NCI-H187 treated with DMSO at 0.1 percent for 48 hours (cell line): ENCODE data around the gene HAX1.
"Not testable (repeated sequence)": the region's sequence is repeated elsewhere in the genome, so short reads cannot be mapped to it uniquely, and the experiment has no call there.

Source experiments
- DNase-seq: peaks from one replicate; lab custom pipeline; 2025; lab: John Stamatoyannopoulos, UW

The HAX1 gene

DNA sequence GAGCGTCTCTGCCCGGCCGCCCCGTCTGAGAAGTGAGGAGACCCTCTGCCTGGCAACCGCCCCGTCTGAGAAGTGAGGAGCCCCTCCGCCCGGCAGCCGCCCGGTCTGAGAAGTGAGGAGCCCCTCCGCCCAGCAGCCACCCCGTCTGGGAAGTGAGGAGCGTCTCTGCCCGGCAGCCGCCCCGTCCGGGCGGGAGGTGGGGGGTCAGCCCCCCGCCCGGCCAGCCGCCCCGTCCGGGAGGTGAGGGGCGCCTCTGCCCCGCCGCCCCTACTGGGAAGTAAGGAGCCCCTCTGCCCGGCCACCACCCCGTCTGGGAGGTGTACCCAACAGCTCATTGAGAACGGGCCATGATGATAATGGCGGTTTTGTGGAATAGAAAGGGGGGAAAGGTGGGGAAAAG lies 15.2 kb downstream of the HAX1 start:
- not testable (repeated sequence) for DNase-seq

DNA sequence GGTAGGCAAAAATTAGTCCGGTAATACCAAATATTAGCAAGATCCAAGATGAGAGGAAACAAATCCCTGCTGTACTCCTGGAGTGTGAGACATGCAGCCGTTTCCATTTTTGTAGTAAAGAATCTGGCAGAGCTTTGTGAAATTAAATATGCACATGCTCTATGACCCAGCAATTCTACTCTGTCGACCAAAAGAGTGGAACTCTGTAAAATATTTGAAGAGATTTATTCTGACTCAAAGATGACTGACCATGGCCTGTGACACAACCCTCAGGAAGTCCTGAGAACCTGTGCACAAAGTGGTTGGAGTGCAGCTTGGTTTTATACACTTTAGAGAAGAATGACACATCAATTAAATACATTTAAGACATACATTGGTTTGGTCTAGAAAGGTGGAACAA lies 16.2 kb downstream of the HAX1 start:
- no peak for DNase-seq

DNA sequence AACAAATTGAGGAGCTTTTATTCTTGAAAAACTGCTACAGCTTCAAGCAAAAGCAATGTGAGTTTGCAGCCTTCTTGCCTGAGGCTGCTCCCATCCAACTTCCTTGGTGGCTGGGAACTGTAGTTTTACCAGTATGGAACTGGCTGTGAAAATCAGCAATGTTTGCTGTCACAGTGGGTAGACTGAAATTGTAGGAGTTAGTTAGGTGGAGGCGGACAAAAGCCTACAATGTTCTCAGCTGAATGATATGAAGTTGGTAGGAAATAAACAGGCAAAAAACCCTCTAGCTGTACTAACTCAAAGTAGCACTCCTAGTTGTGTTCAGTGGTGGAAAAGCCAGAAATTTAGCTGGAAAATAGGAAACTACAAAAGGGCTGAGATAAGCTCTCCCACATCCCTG lies 18.5 kb downstream of the HAX1 start:
- DNase-seq = no peak

DNA sequence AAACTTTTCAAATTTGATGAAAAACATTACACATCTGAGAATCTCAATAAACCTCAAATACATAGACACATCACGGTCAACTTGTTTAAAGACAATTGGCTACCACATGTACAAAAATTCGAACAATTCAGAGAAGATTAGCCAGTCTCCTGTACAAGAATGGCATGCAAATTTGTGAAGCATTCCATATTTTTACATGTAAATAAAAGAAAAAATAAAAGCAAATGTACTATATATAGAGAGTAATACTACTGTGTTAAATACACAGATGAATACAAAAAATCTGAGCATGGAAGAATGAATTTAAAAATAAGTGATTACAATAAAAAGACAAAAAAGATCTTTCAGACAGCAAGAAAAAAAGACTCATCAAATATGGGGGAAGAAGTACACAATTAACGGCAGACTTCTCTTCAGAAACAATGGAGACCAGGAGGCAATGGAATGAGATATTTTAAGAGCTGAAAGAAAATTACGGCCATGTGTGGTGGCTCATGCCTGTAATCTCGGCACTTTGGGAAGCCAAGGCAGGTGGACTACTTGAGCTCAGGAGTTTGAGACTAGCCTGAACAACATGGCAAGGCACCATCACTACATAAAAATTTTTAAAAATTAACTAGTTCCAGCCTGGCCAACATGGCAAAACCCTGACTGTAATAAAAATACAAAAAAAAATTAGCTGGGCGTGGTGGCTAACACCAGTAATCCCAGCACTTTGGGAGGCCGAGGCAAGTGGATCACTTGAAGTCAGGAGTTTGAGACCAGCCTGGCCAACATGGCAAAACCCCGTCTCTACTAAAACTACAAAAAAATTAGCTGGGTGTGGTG lies 23.2 kb downstream of the HAX1 start:
- DNase-seq = no peak

DNA sequence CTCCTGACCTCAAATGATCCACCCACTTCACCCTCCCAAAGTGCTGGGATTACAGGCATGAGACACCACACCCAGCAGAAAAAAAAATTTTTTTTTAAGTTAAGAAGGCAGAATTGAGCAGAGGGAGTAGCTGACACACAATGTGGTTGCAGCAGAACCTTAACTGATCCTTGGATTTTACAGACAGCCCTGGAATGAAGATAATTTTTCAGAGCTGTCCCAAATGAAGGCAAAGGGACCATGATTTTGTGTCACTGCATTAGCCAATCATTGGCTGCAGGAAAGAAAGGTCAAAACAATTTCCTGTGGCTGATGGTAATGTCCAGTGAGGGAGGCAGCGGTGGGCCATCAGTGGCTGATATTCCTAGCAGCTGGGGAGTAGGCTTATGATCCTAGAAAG lies 29.2 kb downstream of the HAX1 start:
- DNase-seq = no peak

DNA sequence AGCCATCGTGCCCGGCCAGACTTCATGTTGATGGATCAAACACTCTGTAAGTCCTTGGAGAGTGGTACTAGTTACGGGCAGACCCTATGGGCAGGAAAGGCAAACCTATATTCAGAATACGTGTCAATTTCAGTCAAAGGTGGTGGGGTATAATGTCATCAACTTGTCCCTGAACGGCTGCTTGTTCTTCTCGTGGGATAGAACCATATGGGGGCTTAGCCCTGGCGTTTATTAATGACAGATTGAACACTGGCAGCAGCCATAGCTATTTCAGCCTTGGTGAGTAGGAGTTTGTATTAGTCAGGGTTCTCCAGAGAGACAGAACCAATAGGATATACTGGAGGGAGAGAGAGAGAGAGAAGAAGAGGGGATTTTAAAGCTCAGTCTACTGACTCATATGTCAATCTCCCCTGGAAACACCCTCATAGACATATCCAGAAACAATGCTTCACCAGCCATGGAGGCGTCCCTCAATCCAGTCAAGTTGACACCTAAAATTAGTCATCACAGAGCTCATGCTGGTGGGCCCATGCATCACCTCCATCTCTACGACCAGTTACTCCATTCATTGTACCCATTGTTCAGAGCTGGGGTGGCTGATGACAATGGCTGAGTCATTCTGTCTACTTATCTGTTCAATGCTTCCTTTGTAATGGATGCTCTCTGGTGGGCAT lies 32.4 kb downstream of the HAX1 start:
- DNase-seq = no peak

DNA sequence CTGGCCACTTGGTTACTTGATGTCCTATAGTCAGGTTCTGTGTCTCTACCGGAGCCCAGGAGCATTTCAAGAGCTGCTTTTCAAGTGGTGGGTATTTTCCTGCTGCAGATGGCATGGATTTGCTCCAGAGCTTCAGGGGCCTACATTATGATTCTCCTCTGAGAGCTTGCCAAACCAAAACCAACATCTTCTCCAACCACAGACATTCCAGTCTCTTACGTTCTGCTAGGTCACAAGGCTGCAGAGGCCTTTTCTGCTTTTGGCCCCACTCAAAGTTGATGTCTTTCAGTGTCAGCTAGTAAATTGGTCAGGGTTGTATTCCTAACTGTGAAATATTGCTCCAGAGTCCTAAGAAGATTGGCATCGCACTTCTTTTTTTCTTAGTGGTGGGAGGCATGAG lies 33.7 kb downstream of the HAX1 start:
- DNase-seq = no peak

DNA sequence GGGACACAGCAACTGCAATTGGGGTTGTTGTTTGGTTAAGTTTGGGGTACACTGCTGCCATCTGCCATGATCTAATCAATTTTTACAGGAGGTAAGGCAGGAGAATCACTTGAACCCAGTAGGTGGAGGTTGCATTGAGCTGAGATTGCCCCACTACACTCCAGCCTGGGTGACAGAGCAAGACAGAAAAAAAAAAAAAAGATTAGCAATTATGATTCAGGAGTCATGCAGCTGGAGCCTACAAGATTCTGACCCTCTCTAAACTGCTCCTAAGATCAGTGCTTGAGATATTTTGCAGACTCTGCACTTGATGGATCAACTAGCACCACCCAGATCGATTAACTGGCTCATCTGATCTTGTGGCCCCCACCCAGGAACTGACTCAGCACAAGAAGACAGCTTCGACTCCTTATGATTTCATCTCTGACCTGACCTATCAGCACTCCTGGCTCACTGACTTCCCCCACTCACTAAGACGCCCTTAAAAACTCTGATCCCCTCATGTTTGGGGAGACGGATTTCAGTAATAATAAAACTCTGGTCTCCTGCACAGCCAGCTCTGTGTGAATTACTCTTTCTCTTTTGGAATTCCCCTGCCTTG lies 35.3 kb downstream of the HAX1 start:
- not testable (repeated sequence) for DNase-seq

DNA sequence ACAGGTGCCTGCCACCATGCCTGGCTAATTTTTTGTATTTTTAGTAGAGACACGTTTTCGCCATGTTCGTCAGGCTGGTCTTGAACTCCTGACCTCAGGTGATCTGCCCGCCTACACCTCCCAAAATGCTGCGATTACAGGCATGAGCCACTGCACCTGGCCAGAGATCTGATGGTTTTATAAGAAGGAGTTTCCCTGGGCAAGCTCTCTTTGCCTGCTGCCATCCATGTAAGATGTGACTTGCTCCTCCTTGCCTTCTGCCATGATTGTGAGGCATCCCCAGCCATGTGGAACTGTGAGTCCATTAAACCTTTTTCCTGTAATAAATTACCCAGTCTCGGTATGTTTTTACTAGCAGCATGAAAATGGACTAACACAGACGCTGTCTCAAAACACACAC lies 36.7 kb downstream of the HAX1 start:
- not testable (repeated sequence) for DNase-seq

DNA sequence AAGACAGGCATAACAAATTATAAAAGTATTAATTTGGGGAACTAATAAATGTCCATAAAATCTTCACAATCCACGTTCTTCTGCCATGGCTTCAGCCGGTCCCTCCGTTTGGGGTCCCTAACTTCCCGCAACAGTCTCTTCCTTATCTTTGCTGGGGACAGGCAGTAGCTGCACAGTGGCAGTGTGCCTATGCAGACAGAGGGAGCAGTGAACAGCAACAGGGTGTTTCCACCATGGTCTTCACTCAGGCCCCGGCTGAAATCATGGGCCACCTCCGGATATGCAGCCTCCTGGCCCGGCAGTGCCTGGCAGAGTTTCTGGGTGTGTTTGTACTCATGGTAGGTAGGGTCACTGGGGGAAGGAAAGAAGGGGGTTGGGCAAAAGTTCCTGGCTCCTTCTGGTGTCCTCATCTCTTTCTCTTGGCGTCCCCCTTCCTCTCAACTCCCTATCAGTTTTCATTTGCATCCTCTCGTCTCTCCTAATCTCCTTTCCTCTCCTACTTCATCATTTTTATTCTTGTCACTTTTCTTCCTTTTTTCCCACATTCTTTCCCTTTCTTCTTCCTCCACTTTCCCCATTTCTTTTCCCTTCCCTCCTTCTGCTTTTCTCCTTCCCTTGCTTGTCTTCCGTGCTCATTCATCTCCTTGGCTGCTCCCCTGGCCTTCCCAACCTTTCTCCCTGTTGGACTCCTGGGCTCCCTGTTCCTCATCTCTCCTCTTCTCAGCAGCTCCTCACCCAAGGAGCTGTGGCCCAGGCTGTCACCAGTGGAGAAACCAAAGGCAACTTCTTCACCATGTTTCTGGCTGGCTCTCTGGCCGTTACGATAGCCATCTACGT lies 40.0 kb downstream of the HAX1 start:
- DNase-seq = not testable (repeated sequence)

DNA sequence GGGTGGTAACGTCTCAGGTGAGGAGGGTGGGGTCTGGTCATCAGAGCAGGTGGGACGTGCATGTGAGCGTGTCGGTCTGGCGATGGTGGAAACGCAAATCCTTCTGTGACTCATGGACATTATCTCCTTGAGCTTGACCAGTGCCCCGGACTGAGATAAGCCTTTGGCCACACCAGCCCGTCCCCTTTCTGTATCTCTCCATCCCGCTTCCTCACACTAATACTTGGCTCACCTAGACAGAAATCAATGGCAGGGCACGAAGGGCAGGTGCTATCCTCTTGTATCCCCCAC lies 40.6 kb downstream of the HAX1 start:
- DNase-seq = no peak

DNA sequence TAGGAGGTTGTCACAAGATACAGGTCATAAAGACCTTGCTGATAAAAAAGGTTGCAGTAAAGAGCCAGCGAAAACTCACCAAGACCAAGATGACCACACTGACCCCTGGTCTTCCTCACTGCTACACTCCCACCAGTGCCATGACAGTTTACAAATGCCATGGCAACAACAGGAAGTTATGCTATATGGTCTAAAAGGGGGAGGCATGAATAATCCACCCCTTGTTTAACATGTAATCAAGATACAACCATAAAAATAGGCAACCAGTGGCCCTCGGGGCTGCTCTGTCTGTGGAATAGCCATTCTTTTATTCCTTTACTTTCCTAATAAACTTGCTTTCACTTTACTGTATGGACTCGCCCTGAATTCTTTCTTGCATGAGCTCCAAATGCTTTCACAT lies 41.8 kb downstream of the HAX1 start:
- DNase-seq = not testable (repeated sequence)

DNA sequence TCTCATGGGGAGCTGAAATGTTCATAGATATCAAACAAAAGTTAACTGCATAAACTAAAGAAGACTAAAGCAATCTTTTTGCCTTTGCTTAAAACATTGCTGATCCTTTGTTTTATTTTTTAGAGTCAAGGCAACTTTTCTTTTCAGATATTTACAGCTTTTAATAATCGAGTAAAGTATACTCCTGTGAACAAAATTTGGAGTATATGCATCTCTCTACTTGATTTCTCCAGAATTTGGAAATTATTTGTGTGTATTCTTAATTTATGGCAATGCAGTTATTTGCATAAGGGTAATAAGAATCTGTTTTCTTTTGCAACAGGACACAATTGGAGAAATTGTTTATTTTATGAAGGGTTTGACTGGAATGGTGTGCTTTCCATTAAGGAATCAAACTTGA lies 44.3 kb downstream of the HAX1 start:
- DNase-seq = no peak

DNA sequence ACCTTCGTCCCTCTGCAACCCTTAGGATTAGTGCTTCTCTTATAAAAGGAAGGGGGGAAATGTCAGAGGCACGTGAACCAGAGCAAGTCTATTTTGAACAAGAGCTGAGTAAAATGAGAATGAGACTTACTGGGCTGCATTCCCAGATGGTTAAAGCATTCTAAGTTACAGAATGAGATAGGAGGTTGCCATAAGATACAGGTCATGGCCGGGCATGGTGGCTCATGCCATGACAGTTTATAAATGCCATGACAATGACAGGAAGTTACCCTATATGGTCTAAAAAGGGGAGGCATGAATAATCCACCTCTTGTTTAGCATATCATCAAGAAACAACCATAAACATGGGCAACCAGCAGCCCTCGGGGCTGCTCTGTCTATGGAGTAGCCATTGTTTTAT lies 46.0 kb downstream of the HAX1 start:
- DNase-seq = no peak

DNA sequence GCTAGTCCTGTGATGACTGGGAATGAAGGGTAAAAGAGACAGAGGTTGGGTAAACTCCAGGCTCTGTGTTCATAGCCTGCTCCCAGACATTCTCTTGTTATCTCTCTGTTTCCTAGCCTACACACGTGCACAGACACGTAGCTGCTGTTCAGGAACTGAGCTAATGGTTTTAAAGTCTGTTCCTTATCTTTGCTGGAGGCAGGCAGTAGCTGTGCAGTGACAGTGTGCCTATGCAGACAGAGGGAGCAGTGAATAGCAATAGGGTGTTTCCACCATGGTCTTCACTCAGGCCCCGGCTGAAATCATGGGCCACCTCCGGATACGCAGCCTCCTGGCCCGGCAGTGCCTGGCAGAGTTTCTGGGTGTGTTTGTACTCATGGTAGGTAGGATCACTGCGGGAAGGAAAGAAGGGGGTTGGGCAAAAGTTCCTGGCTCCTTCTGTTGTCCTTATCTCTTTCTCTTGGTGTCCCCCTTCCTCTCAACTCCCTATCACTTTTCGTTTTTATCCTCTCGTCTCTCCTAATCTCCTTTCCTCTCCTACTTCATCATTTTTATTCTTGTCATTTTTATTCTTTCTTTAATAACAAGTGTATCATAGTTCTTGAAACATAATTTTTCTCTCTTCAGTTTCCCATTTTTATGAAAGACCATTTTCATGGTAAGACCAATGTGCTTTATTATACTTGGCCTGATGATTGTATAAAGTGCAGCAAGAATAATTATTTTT lies 48.6 kb downstream of the HAX1 start, which contains the start of gene AQP10:
Gene AQP10, plus strand, starts transcription at position 212 of the 727 bp plus-strand sequence. Its CDS starts 63 bp downstream, at position 275.
- no peak for DNase-seq

DNA sequence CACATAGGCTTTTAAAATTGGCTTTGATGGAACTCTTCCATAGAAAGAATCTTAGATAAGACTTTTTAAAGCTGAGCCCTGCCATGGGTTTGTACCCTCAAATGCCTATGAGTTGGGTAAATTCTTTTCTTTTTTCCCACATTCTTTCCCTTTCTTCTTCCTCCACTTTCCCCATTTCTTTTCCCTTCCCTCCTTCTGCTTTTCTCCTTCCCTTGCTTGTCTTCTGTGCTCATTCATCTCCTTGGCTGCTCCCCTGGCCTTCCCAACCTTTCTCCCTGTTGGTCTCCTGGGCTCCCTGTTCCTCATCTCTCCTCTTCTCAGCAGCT lies 49.1 kb downstream of the HAX1 start:
- DNase-seq = not testable (repeated sequence)

DNA sequence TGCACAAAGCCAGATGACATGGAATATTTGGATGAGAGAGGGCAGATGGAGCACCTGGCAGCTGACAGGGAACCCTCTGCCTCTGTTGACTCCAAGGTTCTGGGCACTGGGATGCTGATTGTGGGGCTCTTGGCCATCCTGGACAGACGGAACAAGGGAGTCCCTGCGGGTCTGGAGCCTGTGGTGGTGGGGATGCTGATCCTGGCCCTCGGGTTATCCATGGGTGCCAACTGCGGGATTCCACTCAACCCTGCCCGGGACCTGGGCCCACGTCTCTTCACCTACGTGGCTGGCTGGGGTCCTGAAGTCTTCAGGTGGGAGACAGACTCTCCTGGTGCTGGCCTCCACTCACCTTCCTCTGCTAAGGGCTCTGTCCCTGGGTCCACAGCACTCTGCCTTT lies 51.1 kb downstream of the HAX1 start:
- DNase-seq = no peak

DNA sequence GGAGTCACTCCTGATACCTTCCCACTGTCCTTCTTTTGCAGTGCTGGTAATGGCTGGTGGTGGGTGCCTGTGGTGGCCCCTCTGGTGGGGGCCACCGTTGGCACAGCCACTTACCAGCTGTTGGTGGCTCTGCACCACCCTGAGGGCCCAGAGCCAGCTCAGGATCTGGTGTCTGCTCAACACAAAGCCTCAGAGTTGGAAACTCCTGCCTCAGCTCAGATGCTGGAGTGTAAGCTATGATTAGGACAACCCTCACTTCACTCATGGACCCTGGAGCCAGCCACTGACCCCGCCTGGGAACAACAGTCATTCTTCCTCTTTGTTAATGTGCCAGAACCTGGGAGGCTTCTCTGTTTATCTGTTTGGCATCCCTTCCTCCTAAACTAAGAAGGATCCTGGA lies 51.8 kb downstream of the HAX1 start:
- no peak for DNase-seq

DNA sequence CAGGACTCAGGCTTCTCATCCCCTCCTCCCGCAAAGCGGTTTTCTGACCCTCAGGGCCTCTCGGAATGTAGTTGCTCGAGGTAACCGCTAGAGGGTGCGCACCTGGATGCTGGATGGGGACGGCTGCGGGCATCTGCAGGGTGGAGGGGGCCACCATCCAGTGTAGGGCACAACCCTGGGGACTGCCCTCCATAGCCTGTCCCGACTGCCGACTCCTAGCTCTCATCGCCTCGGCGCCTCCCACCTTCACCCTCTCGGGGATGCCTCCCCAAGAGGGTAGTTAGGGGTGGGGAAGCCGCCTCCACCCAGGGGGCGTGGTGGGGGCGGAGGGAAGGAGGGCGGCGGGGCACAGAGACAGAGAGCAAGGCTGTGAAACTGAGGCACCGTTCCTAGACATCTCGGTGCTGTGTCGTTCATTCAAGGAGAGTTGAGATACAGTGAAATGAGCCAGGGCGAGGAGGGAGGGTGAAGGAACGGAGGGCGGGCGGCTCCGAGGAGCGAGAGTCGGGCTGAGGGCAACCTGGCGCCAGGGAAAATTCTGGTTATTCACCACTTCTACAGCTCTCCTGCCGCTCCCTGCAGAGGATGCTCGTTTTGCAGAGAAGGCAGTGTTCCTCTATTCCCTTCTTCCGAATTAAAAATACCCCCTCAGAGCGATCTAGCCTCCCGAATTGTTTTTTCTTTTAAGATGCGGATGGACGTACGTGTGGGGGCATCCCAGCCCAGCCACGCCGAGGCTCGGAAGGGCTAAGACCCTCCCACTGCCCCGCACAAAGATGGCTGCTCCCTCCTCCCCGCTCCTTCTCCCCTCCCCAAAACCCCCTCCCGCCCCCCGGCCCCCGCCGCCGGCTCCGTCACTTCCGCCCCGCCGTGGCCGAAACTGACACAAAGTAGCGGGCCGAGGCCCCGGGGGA lies 52.5 kb downstream of the HAX1 start, which contains the start of gene ATP8B2:
Gene ATP8B2, plus strand, starts transcription at position 857 of the 914 bp plus-strand sequence. CDS start 2,617 bp downstream, outside the sequence.
- peak; percentile 81 for DNase-seq
